IMR-90 (cell line): ENCODE data around the gene CHN2.

Experiments
- CHD1 ChIP-seq: IDR thresholded peaks from 2 replicates; pipeline ENCODE4 v1.6.1; 2012; ENCODE audit warnings: low read depth, low read length, improper control_type of control experiment
- CTCF ChIP-seq: conservative IDR thresholded peaks from 2 replicates; pipeline ENCODE4 v1.5.1; 2012; ENCODE audit warnings: mild to moderate bottlenecking, low read depth, low read length, improper control_type of control experiment
- MAFK ChIP-seq: IDR thresholded peaks from 2 replicates; pipeline ENCODE4 v1.6.1; 2012; ENCODE audit warnings: low read depth, low read length, improper control_type of control experiment
- MAZ ChIP-seq: IDR thresholded peaks from 2 replicates; pipeline ENCODE4 v1.6.1; 2012; ENCODE audit warnings: low read depth, mild to moderate bottlenecking, low read length, improper control_type of control experiment, moderate library complexity, borderline replicate concordance
- NFE2L2 ChIP-seq: fragments of 150-350 bp; IDR thresholded peaks from 2 replicates; pipeline ENCODE4 v1.6.1; 2016; ENCODE audit warnings: low read depth, mild to moderate bottlenecking, low read length
- POLR2A ChIP-seq: IDR thresholded peaks from 2 replicates; pipeline ENCODE4 v1.6.1; 2012; ENCODE audit warnings: mild to moderate bottlenecking, low read depth, low read length
- RFX5 ChIP-seq: IDR thresholded peaks from 2 replicates; pipeline ENCODE4 v1.8.0; 2012; ENCODE audit warnings: low read depth, mild to moderate bottlenecking, low read length, moderate library complexity
- SMC3 ChIP-seq: fragments of 150-350 bp; IDR thresholded peaks from 2 replicates; pipeline ENCODE4 v1.6.1; 2016; ENCODE audit warnings: low read depth, mild to moderate bottlenecking, antibody characterized with exemption, low read length, moderate library complexity
- TF ChIP-seq, protein P1 (sequence below): fragments of 150-350 bp; IDR thresholded peaks from 2 replicates; pipeline ENCODE4 v1.6.1; 2016; ENCODE audit warnings: low read depth, mild to moderate bottlenecking, low read length, moderate library complexity, borderline replicate concordance

DNA sequence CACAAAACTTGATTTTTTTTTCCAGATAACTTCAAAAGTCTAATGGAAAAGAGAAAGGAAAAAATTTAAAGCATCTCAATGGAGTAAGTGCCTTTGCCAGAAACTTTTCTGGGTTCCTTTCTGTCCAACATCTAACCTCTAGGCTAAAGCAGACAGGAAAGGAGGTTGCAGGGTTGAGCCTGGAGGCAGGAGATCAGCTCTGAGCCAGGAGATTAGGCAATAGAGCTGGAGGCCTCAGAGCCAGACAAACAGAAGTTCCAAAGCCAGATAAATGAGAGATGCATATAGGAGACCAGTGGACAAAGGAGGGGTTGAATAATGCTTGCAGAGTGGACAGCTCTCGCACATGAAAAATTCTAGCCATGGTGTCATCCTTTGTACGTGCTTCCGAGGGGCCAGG lies 42.9 kb downstream of the CHN2 start:
- TF ChIP-seq MAZ: no peak
- TF ChIP-seq SMC3: no peak
- TF ChIP-seq CTCF: no peak
- TF ChIP-seq POLR2A: no peak
- no peak for TF ChIP-seq NFE2L2
- TF ChIP-seq CHD1: no peak
- TF ChIP-seq RFX5: no peak
- TF ChIP-seq MAFK: no peak
- TF ChIP-seq, protein P1, sequence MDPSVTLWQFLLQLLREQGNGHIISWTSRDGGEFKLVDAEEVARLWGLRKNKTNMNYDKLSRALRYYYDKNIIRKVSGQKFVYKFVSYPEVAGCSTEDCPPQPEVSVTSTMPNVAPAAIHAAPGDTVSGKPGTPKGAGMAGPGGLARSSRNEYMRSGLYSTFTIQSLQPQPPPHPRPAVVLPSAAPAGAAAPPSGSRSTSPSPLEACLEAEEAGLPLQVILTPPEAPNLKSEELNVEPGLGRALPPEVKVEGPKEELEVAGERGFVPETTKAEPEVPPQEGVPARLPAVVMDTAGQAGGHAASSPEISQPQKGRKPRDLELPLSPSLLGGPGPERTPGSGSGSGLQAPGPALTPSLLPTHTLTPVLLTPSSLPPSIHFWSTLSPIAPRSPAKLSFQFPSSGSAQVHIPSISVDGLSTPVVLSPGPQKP: no peak
